HL-60 (cell line): ENCODE measurements around the gene HSBP1L1.

Source experiments
- DNase-seq, 2 experiments: peaks; one replicate each; pipeline ENCODE4 v3.0.0-alpha.2; 2010 to 2020; ENCODE audit warnings: low read depth in 1 of 2, low spot score in 1 of 2
- H3K27ac ChIP-seq: fragments of 250-450 bp; sonication (Bioruptor Pico); replicated peaks from 2 replicates; pipeline ENCODE4 v1.5.1; 2020; ENCODE audit warnings: mild to moderate bottlenecking, moderate library complexity
- H3K27me3 ChIP-seq: fragments of 250-450 bp; sonication (Bioruptor Pico); 2 replicates; pipeline ENCODE4 v1.5.1; 2021; ENCODE audit warnings: mild to moderate bottlenecking, moderate library complexity; ENCODE audit not compliant: insufficient read depth, poor library complexity, severe bottlenecking
- H3K4me3 ChIP-seq: replicated peaks from 2 replicates; pipeline ENCODE4 v1.5.1; 2011; ENCODE audit warnings: mild to moderate bottlenecking, control low read depth, low read length; ENCODE audit not compliant: insufficient read depth
- GABPA ChIP-seq: IDR thresholded peaks from 2 replicates; pipeline ENCODE4 v1.6.1; 2012; ENCODE audit warnings: low read depth
- POLR2AphosphoS5 ChIP-seq: IDR thresholded peaks from 2 replicates; pipeline ENCODE4 v1.6.1; 2012; ENCODE audit warnings: low read depth
- REST ChIP-seq: IDR thresholded peaks from 2 replicates; pipeline ENCODE4 v1.6.1; 2012; ENCODE audit warnings: low read depth; ENCODE audit not compliant: insufficient replicate concordance
- SPI1 ChIP-seq: IDR thresholded peaks from 2 replicates; pipeline ENCODE4 v1.6.1; 2012; ENCODE audit warnings: low read depth, mild to moderate bottlenecking, borderline replicate concordance
- TF ChIP-seq, protein P1 (sequence below): IDR thresholded peaks from one replicate; pipeline ENCODE4 v1.5.1; 2011; ENCODE audit warnings: low read length, control low read depth, inconsistent platforms; ENCODE audit not compliant: insufficient read depth

HSBP1L1 gene

GRCh38 chr18:80000877-80001276 is 36.4 kb downstream of the HSBP1L1 start:
- TF ChIP-seq GABPA (no peak), REST (no peak), SPI1 (no peak), POLR2AphosphoS5 (no peak)
- TF ChIP-seq, protein P1, sequence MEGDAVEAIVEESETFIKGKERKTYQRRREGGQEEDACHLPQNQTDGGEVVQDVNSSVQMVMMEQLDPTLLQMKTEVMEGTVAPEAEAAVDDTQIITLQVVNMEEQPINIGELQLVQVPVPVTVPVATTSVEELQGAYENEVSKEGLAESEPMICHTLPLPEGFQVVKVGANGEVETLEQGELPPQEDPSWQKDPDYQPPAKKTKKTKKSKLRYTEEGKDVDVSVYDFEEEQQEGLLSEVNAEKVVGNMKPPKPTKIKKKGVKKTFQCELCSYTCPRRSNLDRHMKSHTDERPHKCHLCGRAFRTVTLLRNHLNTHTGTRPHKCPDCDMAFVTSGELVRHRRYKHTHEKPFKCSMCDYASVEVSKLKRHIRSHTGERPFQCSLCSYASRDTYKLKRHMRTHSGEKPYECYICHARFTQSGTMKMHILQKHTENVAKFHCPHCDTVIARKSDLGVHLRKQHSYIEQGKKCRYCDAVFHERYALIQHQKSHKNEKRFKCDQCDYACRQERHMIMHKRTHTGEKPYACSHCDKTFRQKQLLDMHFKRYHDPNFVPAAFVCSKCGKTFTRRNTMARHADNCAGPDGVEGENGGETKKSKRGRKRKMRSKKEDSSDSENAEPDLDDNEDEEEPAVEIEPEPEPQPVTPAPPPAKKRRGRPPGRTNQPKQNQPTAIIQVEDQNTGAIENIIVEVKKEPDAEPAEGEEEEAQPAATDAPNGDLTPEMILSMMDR, result no peak
- Histone ChIP-seq H3K27me3 (no peaks in the 10 kb centered on the region), H3K27ac (no peak overlapping the region), H3K4me3 (no peak overlapping the region)
- no peak for DNase-seq

- H3K4me3 ChIP-seq, result no peak overlapping the region
- no peak for DNase-seq
- TF ChIP-seq REST (no peak), GABPA (no peak), POLR2AphosphoS5 (no peak), SPI1 (no peak)
- TF ChIP-seq, protein P1, result no peak
- H3K27ac ChIP-seq, result no peak overlapping the region
- H3K27me3 ChIP-seq, result no peaks in the 10 kb centered on the region
Observed at GRCh38 chr18:80002468-80002867, 38.0 kb downstream of the HSBP1L1 start.

DNA sequence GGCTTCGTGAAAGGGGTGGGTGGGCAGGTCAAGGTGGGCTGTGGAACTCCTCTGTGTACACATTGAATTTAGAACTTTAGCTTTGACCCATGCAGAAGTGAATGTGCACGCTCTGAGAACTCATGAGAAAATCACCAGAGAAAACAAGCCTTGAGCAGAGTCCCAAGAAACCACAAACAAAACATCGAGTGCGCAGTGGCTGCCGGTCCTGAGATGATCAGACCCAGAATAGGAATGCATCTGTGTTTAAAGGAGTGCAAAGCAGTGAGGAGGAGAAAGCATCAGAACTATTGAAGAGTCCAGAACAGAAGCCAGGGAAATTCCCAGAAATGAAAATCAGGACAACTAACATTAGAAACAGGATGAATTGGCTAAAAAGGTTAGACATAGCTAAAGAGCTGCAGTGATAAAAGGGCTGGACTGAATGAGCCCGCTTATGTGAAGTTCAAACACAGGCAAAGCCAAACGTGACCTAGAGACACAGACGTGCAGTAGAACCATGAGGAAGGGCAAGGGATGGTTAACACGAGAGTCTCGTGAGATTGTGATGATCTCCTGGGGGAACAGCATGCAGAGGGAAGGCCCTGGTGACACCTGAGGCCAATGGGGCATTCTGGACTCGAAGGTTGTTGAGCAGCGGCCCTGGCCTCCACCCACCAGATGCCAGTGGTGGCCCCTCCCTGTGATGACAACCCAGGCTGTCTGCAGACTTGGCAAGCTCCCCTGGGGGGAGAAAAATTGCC is 40.3 kb downstream of the HSBP1L1 start:
- DNase-seq, result no peak
- H3K27ac ChIP-seq, result no peak overlapping the region
- no peak for TF ChIP-seq SPI1
- TF ChIP-seq POLR2AphosphoS5, result no peak
- no peak for TF ChIP-seq GABPA
- TF ChIP-seq REST, result no peak
- TF ChIP-seq, protein P1, result no peak
- H3K4me3 ChIP-seq, result no peak overlapping the region
- no peaks in the 10 kb centered on the region for H3K27me3 ChIP-seq
